Body of pancreas (tissue), 4 donors: ENCODE data around the gene SUGCT. TPM values are rescaled to one million over a fixed set of nuclear protein-coding genes. Genes with fewer than 3 reads are reported as not detected.

Source experiments
- ATAC-seq: fragments of 150-250 bp; one replicate; pipeline ENCODE4 v1.9.1; 2016
- DNase-seq, 4 donors: peaks; one replicate each; pipeline ENCODE4 v3.0.0-alpha.2; 2019
- H3K27ac ChIP-seq, 4 donors: fragments of 200-600 bp; sonication (generic); 1 replicate in 3 of 4; 2 replicates in 1 of 4; pipeline versions ENCODE4 v1.5.1 to v1.6.1; 2016 to 2019; ENCODE audit warnings: mild to moderate bottlenecking in 1 of 4, mixed read lengths in 1 of 4, moderate library complexity in 1 of 4
- H3K27me3 ChIP-seq, 2 donors: fragments of 200-600 bp; sonication (generic); one replicate each; pipeline ENCODE4 v1.6.0; 2016; ENCODE audit warnings: mild to moderate bottlenecking in 1 of 2
- H3K36me3 ChIP-seq, 2 donors: fragments of 200-600 bp; sonication (generic); replicated peaks in 1 of 2; 2 replicates each; pipeline ENCODE4 v1.5.1; 2016; ENCODE audit warnings: low read depth in 2 of 2; ENCODE audit not compliant: insufficient read depth in 1 of 2
- H3K4me1 ChIP-seq: fragments of 200-600 bp; sonication (generic); one replicate; pipeline ENCODE4 v1.6.0; 2016
- H3K4me3 ChIP-seq, 2 donors: fragments of 200-600 bp; sonication (generic); 1 replicate in 1 of 2; 2 replicates in 1 of 2; pipeline ENCODE4 v1.5.1; 2016 to 2019
- H3K9me3 ChIP-seq, 3 donors: fragments of 200-600 bp; sonication (generic); 1 replicate in 2 of 3; 2 replicates in 1 of 3; pipeline ENCODE4 v1.5.1; 2016
- CTCF ChIP-seq, 7 experiments: fragments of 450-650 bp in 4 of 7; fragments of 200-600 bp in 3 of 7; sonication (generic) in 3 of 7; IDR thresholded peaks; one replicate each; pipeline ENCODE4 v1.5.1; 2016 to 2019; ENCODE audit warnings: antibody characterized with exemption in 7 of 7
- POLR2A ChIP-seq, 3 donors: fragments of 450-650 bp; IDR thresholded peaks; one replicate each; pipeline ENCODE4 v1.6.1; 2016; ENCODE audit warnings: antibody characterized with exemption in 3 of 3, mild to moderate bottlenecking in 2 of 3
- WGBS, 2 donors: methylation state at CpG; one replicate each; pipeline ENCODE4 v1.1.5; 2017; 5-methylcytosine and 5-hydroxymethylcytosine counted together
- intact Hi-C: fragments of 100-400 bp; cut with DNase I; formaldehyde crosslinking; loops from one replicate; pipeline ENCODE4 v1.15.1; 2023
- total RNA-seq, 2 donors: library from RNA; depleted of rRNA; stranded (reverse); fragments of >200 nt; gene quantifications; one replicate each; pipeline ENCODE4 v1.1.0, GENCODE V29; 2016

SUGCT gene
- total RNA-seq, 2 donors from 2014 or later, result 0.78 to 1.3 TPM

- Histone ChIP-seq H3K4me3 (no peak overlapping the region), H3K36me3 (no peaks in the 10 kb centered on the region), H3K9me3 (no peaks in the 10 kb centered on the region), H3K4me1 (no peaks in the 10 kb centered on the region), H3K27me3 (no peaks in the 10 kb centered on the region), H3K27ac (no peak overlapping the region)
- intact Hi-C loops, result no loop called here
- DNase-seq (no peak), ATAC-seq (no peak)
- WGBS, 2 donors, result 60 to 63% methylated on average over 3 of the region's 3 CpGs
- TF ChIP-seq POLR2A (IDR thresholded peaks at IDR 0.05) (no peak), CTCF (IDR thresholded peaks at IDR 0.05) (no peak)
Observed at GRCh38 chr7:40833191-40833887, 698.5 kb downstream of the SUGCT start.

GRCh38 chr7:40833888-40834234 is 699.1 kb downstream of the SUGCT start:
- no peaks in the 10 kb centered on the region for H3K4me1 ChIP-seq
- H3K4me3 ChIP-seq, result no peak overlapping the region
- WGBS, 2 donors, result 60 to 78% methylated on average over 2 of the region's 2 CpGs
- H3K36me3 ChIP-seq, result no peaks in the 10 kb centered on the region
- TF ChIP-seq POLR2A (IDR thresholded peaks at IDR 0.05), result no peak
- TF ChIP-seq CTCF (IDR thresholded peaks at IDR 0.05), result no peak
- intact Hi-C loops, result no loop called here
- DNase-seq (no peak), ATAC-seq (no peak)
- H3K27me3 ChIP-seq, result no peaks in the 10 kb centered on the region
- H3K9me3 ChIP-seq, result no peaks in the 10 kb centered on the region
- no peak overlapping the region for H3K27ac ChIP-seq

- Histone ChIP-seq H3K4me3 (no peak overlapping the region), H3K27ac (no peak overlapping the region), H3K4me1 (no peaks in the 10 kb centered on the region), H3K27me3 (no peaks in the 10 kb centered on the region), H3K36me3 (no peaks in the 10 kb centered on the region), H3K9me3 (no peaks in the 10 kb centered on the region)
- DNase-seq (no peak), ATAC-seq (no peak)
- intact Hi-C loops, result no loop called here
- TF ChIP-seq CTCF (IDR thresholded peaks at IDR 0.05) (no peak), POLR2A (IDR thresholded peaks at IDR 0.05) (no peak)
- WGBS, 2 donors, result 63 to 84% methylated on average over 6 of the region's 6 CpGs
Observed at GRCh38 chr7:40836218-40836617, 701.4 kb downstream of the SUGCT start.

- Histone ChIP-seq H3K36me3 (no peaks in the 10 kb centered on the region), H3K27ac (no peak overlapping the region), H3K27me3 (no peaks in the 10 kb centered on the region), H3K4me1 (no peaks in the 10 kb centered on the region), H3K9me3 (peaks cover 0 to 4% (median 0%) of the 10 kb centered on the region in 3 donors), H3K4me3 (no peak overlapping the region)
- no peak for ATAC-seq
- TF ChIP-seq CTCF (IDR thresholded peaks at IDR 0.05), result no peak
- no peak for TF ChIP-seq POLR2A (IDR thresholded peaks at IDR 0.05)
- intact Hi-C loops, result no loop called here
- DNase-seq, result no peak
- 71 to 84% methylated on average over 3 of the region's 3 CpGs for WGBS, 2 donors
Observed at GRCh38 chr7:40839881-40840280, 705.1 kb downstream of the SUGCT start.

GRCh38 chr7:40840990-40841389 is 706.2 kb downstream of the SUGCT start:
- no peak for ATAC-seq

More at GRCh38 chr7:40840990-40841389, 706.2 kb downstream of the SUGCT start:
- DNase-seq, result no peak
- intact Hi-C loops, result no loop called here
- no peaks in the 10 kb centered on the region for H3K36me3 ChIP-seq
- H3K9me3 ChIP-seq, result peaks cover 0 to 4% (median 0%) of the 10 kb centered on the region in 3 donors
- TF ChIP-seq POLR2A (IDR thresholded peaks at IDR 0.05) (no peak), CTCF (IDR thresholded peaks at IDR 0.05) (no peak)
- H3K27ac ChIP-seq, result no peak overlapping the region
- H3K27me3 ChIP-seq, result no peaks in the 10 kb centered on the region
- no peak overlapping the region for H3K4me3 ChIP-seq
- H3K4me1 ChIP-seq, result no peaks in the 10 kb centered on the region
